Tibial nerve (tissue), 4 donors: Measurements from ENCODE around the gene ZNF556. TPM values are rescaled to one million over a fixed set of nuclear protein-coding genes. Genes with fewer than 3 reads are reported as not detected.
A peak's percentile ranks its signal among the peaks of the same experiment; 100 is the strongest.
"Not testable (repeated sequence)": the region's sequence is repeated elsewhere in the genome, so short reads cannot be mapped to it uniquely, and the experiment has no call there.

Experiments used
- DNase-seq, 2 donors: peaks; one replicate each; pipeline ENCODE4 v3.0.0-alpha.2; 2019; ENCODE audit warnings: low spot score in 2 of 2
- H3K27ac ChIP-seq, 4 donors: fragments of 200-600 bp; sonication (generic) in 3 of 4; one replicate each; pipeline ENCODE4 v1.5.1; 2017 to 2019; ENCODE audit warnings: mild to moderate bottlenecking in 1 of 4
- H3K27me3 ChIP-seq, 2 donors: fragments of 200-600 bp; sonication (generic) in 1 of 2; one replicate each; pipeline versions ENCODE4 v1.5.1 to v1.6.0; 2017 to 2019
- H3K36me3 ChIP-seq, 3 donors: fragments of 200-600 bp; sonication (generic); one replicate each; pipeline ENCODE4 v1.5.1; 2018 to 2019
- H3K4me1 ChIP-seq, 4 donors: fragments of 200-600 bp; sonication (generic) in 3 of 4; one replicate each; pipeline ENCODE4 v1.5.1; 2017 to 2019
- H3K4me3 ChIP-seq, 4 donors: fragments of 200-600 bp; sonication (generic) in 3 of 4; one replicate each; pipeline ENCODE4 v1.5.1; 2017 to 2019; ENCODE audit warnings: mild to moderate bottlenecking in 1 of 4, moderate library complexity in 1 of 4
- H3K9me3 ChIP-seq, 4 donors: fragments of 200-600 bp; sonication (generic) in 3 of 4; one replicate each; pipeline ENCODE4 v1.5.1; 2017 to 2019
- CTCF ChIP-seq, 5 experiments: fragments of 200-600 bp in 3 of 5; fragments of 450-650 bp in 2 of 5; sonication (generic) in 3 of 5; IDR thresholded peaks; one replicate each; pipeline ENCODE4 v1.5.1; 2016 to 2019; ENCODE audit warnings: antibody characterized with exemption in 5 of 5, mild to moderate bottlenecking in 3 of 5, moderate library complexity in 2 of 5
- EP300 ChIP-seq, 2 donors: sonication (generic); formaldehyde crosslinking; IDR thresholded peaks; one replicate each; pipeline ENCODE4 v1.6.1; 2017; ENCODE audit warnings: antibody characterized with exemption in 2 of 2, mild to moderate bottlenecking in 1 of 2
- POLR2A ChIP-seq, 2 donors: fragments of 450-650 bp; IDR thresholded peaks; one replicate each; pipeline ENCODE4 v1.6.1; 2017; ENCODE audit warnings: antibody characterized with exemption in 2 of 2, mild to moderate bottlenecking in 2 of 2, moderate library complexity in 2 of 2
- WGBS, 2 donors: methylation state at CpG; one replicate each; pipeline ENCODE4 v1.1.5; 2018; 5-methylcytosine and 5-hydroxymethylcytosine counted together
- total RNA-seq, 4 donors: library from RNA; depleted of rRNA; stranded (reverse); fragments of >200 nt; gene quantifications; one replicate each; pipeline ENCODE4 v1.1.0, GENCODE V29; 2016

ZNF556 gene
- total RNA-seq, 4 donors from 2014 or later, result under 0.01 to 1.3 (median 0.59) TPM

- TF ChIP-seq CTCF (IDR thresholded peaks at IDR 0.05) (no peak), POLR2A (IDR thresholded peaks at IDR 0.05) (no peak)
- H3K36me3 ChIP-seq, result no peaks in the 10 kb centered on the region
- H3K27me3 ChIP-seq, result no peaks in the 10 kb centered on the region
- 85 to 86% methylated on average over 14 of the region's 14 CpGs for WGBS, 2 donors
- peaks cover 0 to 7% (median 0%) of the 10 kb centered on the region in 4 donors for H3K4me1 ChIP-seq
- no peak overlapping the region for H3K27ac ChIP-seq
- H3K9me3 ChIP-seq, result peaks cover 0 to 7% (median 0%) of the 10 kb centered on the region in 4 donors
- no peak for DNase-seq
- H3K4me3 ChIP-seq, result no peak overlapping the region
Measured at GRCh38 chr19:2883686-2884439, 16.7 kb downstream of the ZNF556 start.

DNA sequence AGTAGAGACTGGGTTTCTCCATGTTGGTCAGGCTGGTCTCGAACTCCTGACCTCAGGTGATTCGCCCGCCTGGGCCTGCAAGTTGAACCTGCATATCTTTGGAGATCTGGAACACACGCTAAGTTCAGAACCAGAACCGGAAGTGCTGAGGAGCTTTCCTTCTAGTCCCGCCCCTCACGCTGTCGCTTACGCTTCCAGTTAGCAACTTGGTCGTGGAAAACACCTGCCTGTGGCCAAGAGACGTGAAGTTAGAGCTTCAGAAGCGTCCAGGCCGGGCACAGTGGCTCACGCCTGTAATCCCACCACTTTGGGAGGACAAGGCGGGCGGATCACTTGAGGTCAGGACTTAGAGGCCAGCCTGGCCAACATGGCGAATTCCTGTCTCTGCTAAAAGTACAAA lies 18.6 kb downstream of the ZNF556 start:
- Histone ChIP-seq H3K27me3 (no peaks in the 10 kb centered on the region), H3K27ac (no peak overlapping the region), H3K9me3 (no peaks in the 10 kb centered on the region), H3K4me3 (no peak overlapping the region), H3K36me3 (no peaks in the 10 kb centered on the region), H3K4me1 (peaks cover 0 to 7% (median 0%) of the 10 kb centered on the region in 4 donors)
- WGBS, 2 donors, result 86 to 88% methylated on average over 17 of the region's 17 CpGs
- TF ChIP-seq POLR2A (IDR thresholded peaks at IDR 0.05) (no peak), CTCF (IDR thresholded peaks at IDR 0.05) (no peak), EP300 (IDR thresholded peaks at IDR 0.05) (no peak)
- DNase-seq, result no peak

- no peak overlapping the region for H3K4me3 ChIP-seq
- H3K36me3 ChIP-seq, result no peaks in the 10 kb centered on the region
- H3K27ac ChIP-seq, result peak overlapping the region in 2 of 4 donors; percentile 20 to 29
- no peaks in the 10 kb centered on the region for H3K27me3 ChIP-seq
- H3K4me1 ChIP-seq, result peaks cover 0 to 7% (median 0%) of the 10 kb centered on the region in 4 donors
- DNase-seq, result peak in 1 of 2 donors; percentile 19
- H3K9me3 ChIP-seq, result no peaks in the 10 kb centered on the region
- 22 to 28% methylated on average over 9 of the region's 9 CpGs for WGBS, 2 donors
- TF ChIP-seq CTCF (IDR thresholded peaks at IDR 0.05) (peak; percentile 57 to 67 (median 62)), EP300 (IDR thresholded peaks at IDR 0.05) (no peak), POLR2A (IDR thresholded peaks at IDR 0.05) (no peak)
Measured at GRCh38 chr19:2887391-2887914, 20.3 kb downstream of the ZNF556 start.

DNA sequence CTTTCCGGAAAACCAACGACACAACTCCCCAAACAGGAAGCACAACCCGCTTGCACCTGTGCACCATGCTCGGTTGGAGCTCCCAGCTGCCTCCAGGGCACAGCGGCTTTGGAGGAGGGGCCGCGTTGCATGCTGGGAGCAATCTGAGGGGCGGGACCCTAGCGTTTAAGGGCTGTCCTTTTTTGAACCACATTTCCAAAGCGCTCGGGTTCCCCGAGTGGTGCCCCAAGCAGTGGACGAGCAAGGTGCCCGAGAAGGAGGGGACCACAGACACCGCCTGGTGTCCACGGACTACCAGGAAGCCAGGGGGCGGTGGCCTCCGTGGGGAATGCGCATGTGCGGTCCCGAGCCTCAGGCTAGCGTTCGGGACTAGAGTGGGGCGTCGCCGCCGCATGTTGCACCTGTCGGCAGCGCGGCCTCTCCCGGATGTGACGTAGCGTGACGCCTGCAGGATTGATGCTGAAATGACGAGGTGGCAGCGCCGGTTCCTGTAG lies 21.6 kb downstream of the ZNF556 start:
- H3K4me1 ChIP-seq, result peaks cover 0 to 7% (median 0%) of the 10 kb centered on the region in 4 donors
- no peak for DNase-seq
- 70 to 79% methylated on average over 33 to 37 of the region's 37 CpGs for WGBS, 2 donors
- no peaks in the 10 kb centered on the region for H3K27me3 ChIP-seq
- H3K27ac ChIP-seq, result peak overlapping the region in 1 of 4 donors; percentile 37
- H3K9me3 ChIP-seq, result no peaks in the 10 kb centered on the region
- H3K36me3 ChIP-seq, result no peaks in the 10 kb centered on the region
- H3K4me3 ChIP-seq, result peak overlapping the region in 2 of 4 donors; percentile 19 to 50
- TF ChIP-seq EP300 (IDR thresholded peaks at IDR 0.05) (no peak), CTCF (IDR thresholded peaks at IDR 0.05) (peak in 1 of 5 experiments; percentile 4), POLR2A (IDR thresholded peaks at IDR 0.05) (no peak)

DNA sequence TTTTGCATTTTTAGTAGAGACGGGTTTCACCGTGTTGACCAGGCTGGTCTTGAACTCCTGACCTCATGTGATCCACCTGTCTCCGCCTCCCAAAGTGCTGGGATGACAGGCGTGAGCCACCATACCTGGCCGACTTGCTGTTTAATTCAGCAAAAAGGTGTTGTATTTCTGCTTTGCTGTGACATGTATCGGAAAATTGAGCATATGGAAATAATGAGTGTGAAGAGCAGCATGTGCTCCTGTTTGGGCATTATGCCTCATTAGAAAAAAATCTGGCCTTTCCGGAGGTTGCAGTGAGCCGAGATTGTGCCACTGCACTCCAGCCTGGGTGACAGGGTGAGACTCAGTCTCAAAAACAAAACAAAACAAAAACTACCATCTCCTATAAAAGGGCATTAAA lies 23.4 kb downstream of the ZNF556 start:
- not testable (repeated sequence) for DNase-seq

More for the DNA sequence above, 23.4 kb downstream of the ZNF556 start:
- not testable (repeated sequence) for H3K4me3 ChIP-seq, H3K4me1 ChIP-seq, H3K27ac ChIP-seq, H3K27me3 ChIP-seq, H3K36me3 ChIP-seq, H3K9me3 ChIP-seq
- 68 to 74% methylated on average over 8 of the region's 8 CpGs for WGBS, 2 donors
